GM18502 (cell line): Measurements from ENCODE around the gene OR1J4.
"Not testable (repeated sequence)": the region's sequence is repeated elsewhere in the genome, so short reads cannot be mapped to it uniquely, and the experiment has no call there.

Source experiments
- ATAC-seq: cut with Tn5 transposase; IDR thresholded peaks from one replicate; pipeline ENCODE4 v1.9.1; 2021; ENCODE audit warnings: mild to moderate bottlenecking; ENCODE audit not compliant: unreplicated experiment, poor library complexity

Gene OR1J4, protein sequence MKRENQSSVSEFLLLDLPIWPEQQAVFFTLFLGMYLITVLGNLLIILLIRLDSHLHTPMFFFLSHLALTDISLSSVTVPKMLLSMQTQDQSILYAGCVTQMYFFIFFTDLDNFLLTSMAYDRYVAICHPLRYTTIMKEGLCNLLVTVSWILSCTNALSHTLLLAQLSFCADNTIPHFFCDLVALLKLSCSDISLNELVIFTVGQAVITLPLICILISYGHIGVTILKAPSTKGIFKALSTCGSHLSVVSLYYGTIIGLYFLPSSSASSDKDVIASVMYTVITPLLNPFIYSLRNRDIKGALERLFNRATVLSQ

DNA sequence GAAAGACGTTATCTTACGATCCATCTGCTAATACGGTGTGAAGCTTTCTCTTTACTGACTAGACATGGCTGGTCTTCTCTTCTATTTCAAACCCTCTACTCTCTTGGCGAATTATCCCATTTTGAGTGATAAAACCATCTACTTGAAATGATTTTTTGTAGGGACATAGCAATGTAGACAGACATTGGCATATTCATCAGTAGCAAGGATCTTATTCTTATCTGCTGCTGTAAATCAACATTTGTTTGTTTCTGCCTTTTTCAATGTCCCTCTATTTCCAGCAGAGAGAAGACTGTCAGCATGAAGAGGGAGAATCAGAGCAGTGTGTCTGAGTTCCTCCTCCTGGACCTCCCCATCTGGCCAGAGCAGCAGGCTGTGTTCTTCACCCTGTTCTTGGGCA, at the start of gene OR1J4:
Gene OR1J4 (plus strand): TSS at position 301 of the 400 bp plus-strand sequence. CDS start 0 bp downstream, at position 301.
- ATAC-seq = no peak

DNA sequence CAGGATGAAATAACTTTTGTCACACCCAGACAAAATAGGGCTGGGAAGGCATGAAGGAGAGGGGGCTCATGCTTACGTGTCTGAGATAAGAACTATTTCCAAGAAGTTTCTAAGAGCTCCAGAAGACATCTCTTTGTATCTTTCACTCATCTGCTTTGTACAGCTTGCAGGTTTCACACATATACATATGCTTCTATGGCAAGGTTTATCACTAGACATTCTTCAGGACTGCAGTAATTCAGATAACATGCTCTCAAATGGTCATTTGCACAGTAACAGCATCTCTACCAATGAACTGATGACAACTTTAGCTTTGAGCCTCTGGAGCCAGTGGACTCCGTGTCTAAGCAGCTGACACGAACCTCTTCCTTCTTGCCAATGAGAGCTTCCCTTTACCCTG, 44.4 kb upstream of the OR1J4 start:
- no peak for ATAC-seq

DNA sequence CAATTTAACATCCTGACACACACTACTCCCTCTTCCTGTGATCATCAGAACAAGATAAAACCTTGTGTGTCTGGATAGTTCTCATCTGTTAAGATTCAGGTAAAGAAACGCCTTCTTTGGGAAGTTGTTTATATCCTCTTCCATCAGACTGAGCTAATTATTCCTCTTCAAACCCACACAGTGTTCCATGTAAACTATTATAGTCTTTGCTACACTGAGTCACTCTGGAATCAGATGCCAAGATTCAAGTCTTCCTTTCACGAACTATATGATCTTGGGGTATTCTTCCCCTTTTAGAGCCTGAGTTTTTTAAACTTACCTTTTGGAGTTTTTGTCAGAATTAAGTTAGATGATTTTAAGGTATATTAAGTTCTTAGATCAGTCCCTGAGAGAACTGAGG, 43.2 kb upstream of the OR1J4 start:
- no peak for ATAC-seq

DNA sequence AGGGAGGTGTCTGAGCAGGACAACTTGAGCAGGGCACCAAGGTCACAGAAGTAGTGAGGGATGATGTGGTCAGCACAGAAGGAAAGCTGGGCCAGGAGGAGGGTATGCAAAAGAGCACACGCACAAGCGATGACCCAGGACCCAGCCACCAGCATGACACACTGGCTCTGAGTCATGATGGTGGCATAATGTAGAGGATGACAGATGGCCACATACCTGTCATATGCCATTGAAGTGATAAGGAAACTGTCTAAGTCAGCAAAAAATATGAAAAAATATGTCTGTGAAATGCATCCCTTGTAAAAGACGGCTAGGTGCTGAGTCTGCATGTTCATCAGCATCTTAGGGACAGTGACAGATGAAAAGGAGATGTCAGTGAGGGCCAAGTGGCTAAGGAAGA, 41.6 kb upstream of the OR1J4 start:
- ATAC-seq = no peak

DNA sequence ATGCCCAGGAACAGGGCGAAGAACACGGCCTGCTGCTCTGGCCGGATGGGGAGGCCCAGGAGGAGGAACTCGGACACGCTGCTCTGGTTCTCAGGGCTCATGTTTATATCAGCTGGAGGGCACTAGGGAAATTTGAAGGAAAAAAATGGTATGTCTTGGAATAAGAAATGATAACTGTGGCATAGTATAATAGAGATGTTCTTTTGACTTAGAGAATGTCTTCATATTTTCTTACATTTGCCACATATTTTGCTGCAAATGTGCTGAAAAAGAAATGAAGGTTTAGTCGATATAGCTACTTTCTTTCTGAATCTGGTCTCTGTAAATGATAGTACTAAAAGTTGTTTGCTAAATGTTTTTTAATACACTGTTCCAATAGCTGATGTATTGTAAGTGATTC, 41.1 kb upstream of the OR1J4 start, which contains the start of gene OR1J1:
Gene OR1J1 (minus strand): TSS at position 101 of the 400 bp plus-strand sequence. CDS start 0 bp downstream, at position 101.
- ATAC-seq = no peak

DNA sequence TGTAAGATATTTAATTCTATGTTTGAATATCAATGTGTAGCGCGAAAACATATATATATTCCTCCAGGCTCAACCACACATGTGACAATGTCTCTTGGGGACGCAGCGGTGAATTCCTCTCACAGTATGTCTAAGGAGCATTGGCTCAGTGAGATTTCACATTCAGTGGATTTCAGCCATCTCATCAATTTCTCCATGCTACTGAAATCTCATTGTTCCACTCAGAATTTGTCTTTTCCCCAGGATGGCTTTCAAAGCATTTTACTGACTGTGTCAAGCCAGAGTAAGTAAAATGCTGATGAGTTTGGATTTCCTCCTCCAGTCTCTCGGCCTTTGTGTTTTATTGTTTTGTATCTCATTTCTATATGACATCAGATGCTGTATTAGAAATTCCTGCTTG, 39.9 kb upstream of the OR1J4 start:
- ATAC-seq = no peak

DNA sequence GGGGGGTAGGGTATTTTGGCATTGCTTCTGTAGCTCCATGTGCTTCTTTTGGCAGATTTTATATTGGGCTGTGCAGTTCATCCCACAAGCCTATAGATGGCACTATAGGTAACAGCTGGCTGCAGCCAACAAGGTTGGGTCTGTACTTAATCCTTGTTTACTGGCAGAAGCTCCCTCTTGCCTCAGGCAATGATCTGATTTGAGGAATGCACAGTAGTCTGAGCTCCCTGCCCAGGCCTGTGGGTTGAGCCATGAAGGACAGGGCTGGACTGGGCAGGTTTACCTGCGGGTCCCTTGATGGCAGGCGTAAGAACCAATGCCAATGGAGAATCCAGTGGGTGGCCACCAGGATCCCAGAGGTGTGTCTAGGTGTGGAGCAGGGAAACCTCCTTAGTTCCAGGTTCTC, 20.1 kb upstream of the OR1J4 start:
- ATAC-seq = no peak

DNA sequence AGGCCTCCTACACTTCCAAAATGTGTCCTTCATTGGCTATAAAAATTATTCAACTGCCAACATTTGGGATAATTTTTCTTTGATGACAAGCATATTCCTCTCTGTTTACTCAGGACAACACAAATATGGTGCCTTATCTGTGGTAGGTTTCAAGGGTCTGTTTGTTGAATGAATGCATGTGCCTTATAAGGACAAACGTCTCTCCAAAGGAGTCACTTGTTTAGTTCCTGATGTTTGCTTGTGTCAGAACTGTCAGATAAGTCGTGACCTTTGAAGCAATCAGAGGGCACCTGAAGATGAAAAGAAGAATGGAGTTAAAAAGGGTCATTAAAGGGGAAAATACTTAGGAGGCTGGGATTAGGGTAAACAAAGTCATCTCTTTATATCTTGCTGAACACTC, 12.0 kb upstream of the OR1J4 start:
- ATAC-seq = no peak

DNA sequence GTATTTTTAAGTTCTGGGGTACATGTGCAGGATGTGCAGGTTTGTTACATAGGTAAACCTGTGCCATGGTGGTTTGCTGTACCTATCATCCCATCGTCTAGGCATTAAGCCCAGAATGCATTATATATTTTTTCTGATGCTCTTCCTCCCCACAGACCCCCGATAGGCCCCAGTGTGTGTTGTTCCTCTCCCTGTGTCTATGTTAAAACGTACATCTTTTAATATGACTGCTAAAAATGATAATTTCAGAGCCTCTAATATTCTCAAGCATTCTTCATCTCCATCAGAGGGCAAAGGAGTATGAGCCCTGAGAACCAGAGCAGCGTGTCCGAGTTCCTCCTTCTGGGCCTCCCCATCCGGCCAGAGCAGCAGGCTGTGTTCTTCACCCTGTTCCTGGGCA, 8.4 kb upstream of the OR1J4 start, which contains the start of gene OR1J2:
Gene OR1J2 (plus strand): TSS at position 301 of the 400 bp plus-strand sequence. CDS start 0 bp downstream, at position 301.
- no peak for ATAC-seq

DNA sequence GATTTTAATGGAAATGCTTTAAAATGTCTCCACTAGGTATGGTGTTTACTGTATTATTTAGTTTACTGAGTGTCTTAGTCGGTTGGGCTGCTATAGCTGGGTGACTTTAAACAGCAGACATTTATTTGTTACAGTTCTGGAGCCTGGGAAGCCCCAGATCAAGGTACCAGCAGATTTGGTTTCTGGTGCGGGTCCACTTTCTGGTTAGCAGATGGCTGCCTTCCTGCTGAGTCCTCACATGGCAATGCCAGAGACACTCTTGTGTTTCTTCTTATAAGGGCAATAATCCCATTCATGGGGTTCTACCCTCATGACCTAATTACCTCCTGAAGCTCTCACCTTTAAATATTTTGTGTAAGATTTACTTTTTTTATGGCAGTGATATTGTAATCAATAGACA, 715 bp upstream of the OR1J4 start:
- ATAC-seq = no peak

DNA sequence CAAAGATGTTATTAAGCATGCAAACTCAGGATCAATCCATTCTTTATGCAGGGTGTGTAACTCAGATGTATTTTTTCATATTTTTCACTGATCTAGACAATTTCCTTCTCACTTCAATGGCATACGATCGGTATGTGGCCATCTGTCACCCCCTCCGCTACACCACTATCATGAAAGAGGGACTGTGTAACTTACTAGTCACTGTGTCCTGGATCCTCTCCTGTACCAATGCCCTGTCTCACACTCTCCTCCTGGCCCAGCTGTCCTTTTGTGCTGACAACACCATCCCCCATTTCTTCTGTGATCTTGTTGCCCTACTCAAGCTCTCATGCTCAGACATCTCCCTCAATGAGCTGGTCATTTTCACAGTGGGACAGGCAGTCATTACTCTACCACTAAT, 435 bp downstream of the OR1J4 start:
- ATAC-seq = no peak

DNA sequence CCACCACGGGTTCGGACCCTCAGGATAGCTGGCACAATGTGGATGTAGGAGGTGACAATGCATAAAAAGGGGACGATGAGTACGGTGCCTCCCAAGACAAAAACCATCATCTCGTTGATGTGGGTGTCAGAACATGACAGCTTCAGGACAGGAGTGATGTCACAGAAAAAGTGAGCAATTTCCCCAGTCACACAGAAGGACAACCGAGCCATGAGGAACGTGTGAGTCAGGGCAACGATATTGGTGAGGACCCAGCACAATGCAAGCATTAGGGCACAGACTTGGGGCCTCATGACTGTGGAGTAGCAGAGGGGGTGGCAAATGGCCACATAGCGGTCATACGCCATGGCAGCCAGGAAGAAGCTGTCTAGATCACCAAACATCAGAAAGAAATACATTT, 7.7 kb downstream of the OR1J4 start:
- no peak for ATAC-seq

DNA sequence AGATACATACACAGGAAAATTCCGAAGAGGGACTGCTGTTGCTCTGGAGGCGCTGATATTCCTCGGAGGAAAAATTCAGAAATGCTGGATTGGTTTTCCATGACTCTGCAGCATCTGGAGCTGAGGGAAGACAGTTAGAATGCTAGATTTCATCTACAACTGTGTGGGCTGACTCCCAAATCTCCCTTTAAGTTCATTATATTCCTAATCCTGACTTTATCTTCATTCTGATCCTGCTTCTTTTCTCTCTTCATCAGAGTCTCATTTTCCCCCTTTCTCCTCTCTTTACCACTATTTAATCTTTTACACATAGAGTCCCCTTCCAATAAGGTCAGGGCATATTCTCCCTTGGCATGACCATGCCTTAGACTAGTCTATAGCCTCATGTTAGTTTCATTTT, 8.3 kb downstream of the OR1J4 start, which contains the start of gene OR1N1:
Gene OR1N1 (minus strand): TSS at position 101 of the 400 bp plus-strand sequence. CDS start 0 bp downstream, at position 101.
- ATAC-seq = no peak

DNA sequence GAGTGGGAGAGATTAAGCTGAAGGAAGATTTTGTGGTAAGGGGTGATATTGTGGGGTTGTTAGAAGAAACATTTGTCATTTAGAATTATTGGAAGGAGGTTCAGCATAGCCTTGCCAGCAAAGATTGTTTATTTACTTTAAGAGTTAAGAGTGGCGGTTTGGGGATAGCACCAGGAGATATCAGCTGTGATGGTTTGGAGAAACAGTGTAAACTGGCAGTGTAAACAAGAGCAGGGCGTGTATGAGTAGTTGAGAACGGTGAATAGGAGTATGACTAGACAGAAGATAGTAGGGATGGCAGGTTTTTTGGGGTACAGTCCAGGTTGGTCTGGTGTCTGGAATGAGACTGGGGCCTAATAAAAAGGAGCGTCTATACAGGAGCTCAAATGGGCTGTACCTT, 12.2 kb downstream of the OR1J4 start:
- not testable (repeated sequence) for ATAC-seq

DNA sequence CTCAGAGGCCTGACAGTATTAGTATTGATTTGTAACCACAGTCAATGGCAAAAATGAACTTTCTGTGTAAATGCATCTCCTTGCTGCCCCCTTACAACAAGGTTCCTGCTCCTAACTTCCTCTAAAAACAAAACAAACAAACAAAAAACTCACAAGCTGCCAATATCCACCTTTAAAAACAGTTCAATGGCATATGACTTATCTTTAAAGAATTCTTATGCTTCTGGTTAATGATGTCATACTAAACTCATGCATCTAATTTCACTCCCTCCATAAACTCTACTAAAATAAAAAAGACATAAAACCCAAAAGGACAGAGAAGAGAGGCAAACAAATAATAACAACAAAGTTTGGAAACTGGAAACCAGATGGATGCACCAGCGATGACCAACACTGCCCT, 17.2 kb downstream of the OR1J4 start:
- ATAC-seq = no peak

DNA sequence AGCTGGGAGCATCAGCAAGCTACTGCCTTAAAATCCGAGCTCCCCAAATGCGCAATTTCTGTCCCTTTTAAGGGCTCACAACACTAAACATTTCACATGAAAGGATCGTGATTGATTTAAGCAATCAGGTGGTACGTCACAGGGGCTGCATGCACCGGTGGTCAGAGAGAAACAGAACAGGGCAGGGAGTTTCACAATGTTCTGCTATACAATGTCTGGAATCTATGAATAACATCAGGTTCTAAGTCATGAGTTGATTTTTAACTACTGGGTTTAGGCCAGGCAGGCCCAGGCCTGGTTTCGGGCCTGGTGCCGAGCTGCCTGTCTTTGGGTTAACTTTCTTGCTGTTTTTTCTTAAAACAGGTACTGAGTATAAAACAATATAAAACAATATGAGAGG, 18.1 kb downstream of the OR1J4 start:
- ATAC-seq = not testable (repeated sequence)

DNA sequence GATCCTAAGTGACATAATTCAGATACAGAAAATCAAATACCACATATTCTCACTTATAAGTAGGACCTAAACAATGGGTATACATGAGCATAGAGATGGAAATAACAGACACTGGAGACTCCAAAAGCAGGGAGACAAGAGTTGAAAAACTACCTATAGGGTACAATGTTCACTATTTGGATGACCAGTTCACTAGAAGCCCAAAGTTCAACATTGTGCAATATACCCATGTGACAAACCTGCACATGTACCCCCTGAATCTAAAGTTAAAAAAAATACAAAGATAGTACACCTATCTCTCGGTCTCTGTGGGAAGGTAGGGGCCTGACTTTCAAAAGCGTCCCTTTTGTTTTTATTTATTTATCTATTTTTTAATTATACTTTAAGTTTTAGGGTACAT, 19.8 kb downstream of the OR1J4 start:
- no peak for ATAC-seq

DNA sequence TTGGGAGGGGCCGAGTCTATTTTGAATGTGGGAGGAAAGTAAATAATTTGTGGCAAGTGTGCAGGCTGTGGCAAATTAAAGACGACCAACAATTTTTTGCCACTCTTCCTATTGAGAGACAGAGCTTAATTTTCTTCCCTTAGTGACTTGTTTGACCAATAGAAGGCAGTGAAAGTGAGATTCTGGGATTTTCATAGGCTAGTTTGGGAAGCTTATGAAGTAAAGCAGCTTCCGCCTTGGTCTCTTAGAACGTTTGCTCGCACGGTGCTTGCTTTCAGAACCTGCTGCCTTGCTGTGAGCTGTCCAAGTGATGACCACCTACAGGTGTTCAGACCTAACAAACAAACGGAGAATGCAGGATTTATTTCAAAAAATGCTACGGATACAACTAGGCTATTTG, 27.3 kb downstream of the OR1J4 start:
- ATAC-seq = no peak

DNA sequence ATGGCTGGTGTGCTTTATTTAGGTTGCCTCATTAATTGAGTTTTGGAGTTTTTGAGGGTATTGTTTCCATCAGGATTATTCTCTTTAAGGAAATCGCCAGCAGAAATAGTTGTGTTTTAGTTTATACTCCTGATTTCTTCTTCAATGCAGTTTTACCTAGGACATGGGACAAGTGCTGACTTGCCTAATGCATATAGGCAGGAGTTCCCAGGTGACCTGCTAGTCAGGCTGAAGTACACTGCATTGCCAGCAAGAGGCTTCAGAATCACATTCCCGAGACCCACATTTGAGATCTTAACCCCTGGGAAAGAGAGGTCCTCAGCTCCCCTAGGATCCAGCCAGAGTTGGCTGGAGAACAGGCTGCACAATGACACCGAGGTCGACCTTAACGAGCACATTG, 32.4 kb downstream of the OR1J4 start:
- no peak for ATAC-seq

DNA sequence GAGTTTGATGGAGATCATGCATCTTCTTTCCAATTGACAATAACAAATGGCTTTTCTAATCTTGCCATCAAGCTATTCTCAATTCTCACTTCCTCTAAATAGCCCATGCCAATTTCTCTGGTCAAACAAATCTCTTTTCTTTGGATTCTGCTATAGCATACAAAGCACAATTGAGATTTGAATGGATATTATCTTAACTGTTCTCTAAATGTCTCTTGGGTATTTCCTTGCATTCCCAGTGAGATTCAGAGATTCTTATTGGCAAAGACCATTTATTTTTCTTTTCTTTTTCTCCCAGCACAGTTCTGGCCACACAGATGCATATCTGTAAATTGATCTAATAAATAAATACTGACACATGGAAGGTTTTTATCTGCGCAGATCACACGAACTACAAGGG, 33.9 kb downstream of the OR1J4 start, which contains the start of gene OR1N2:
Gene OR1N2 (plus strand): TSS at position 301 of the 400 bp plus-strand sequence. CDS start 100 bp downstream, outside the sequence.
- ATAC-seq = no peak

DNA sequence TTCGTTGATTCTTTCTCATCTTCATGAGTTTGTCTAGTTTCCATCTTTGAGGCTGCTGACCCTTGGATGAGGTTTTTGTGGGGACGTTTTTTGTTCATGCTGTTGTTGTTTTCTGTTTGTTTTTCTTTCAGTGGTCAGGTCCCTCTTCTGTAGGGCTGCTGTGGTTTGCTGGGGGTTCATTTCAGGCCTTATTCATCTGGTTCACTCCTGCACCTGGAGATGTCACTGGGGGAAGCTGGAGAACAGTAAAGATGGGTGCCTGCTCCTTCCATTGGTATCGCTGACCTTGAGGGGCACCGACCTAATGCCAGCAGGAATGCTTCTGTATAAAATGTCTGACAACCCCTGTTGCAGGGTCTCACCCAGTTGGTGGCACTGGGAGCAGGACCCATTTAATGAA, 42.5 kb downstream of the OR1J4 start:
- ATAC-seq = no peak

DNA sequence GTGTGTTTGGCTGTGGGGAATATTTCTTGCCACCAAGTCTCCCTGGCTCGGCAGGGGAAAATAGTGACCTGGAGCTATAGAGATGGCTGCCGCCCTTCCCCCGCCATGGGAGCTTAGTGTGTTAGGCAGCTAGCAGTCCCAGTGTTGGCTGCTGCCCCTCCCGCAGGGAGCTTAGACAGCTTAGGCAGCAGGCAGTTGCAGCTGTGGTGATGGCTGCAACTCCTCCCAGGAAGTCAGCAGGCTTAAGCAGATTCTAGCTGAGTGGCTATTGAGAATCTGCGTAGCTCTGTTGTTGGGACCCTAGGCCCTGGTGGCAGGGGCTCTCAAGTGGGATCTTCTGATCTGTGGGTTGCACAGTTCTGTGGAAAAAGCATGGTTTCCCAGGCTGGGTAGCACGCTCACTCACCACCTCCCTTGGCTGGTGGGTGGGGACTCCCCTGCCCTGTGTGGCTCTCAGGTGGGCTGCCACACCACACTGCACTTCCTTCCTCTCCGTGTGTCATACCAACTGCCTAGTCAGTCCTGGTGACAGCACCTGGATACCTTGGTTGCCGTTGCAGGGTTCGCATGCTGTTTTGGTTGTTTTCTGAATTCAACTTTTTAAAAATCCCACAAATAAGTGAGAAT, 43.3 kb downstream of the OR1J4 start:
- ATAC-seq = no peak
